Activated B cell treated with CpG ODN at 0.5 μM for 24 hours (primary cell): ENCODE results near the gene BNC2. TPM values are rescaled to one million over a fixed set of nuclear protein-coding genes. Genes with fewer than 3 reads are reported as not detected.

ENCODE experiments used
- ATAC-seq: fragments of 200-7000 bp; cut with Tn5 transposase; one replicate; pipeline ENCODE4 v1.10.0; 2021; ENCODE audit warnings: low read depth, mild to moderate bottlenecking, moderate library complexity
- CTCF ChIA-PET: fragments of 350-600 bp; sonication (Branson Sonifier 250); formaldehyde crosslinking; loops from one replicate; lab custom pipeline; 2021; ENCODE audit warnings: antibody characterized with exemption; lab: Charles Lee
- POLR2A ChIA-PET: fragments of 350-600 bp; sonication (Branson Sonifier 250); formaldehyde crosslinking; loops from one replicate; lab custom pipeline; 2021; ENCODE audit warnings: antibody characterized with exemption; lab: Charles Lee
- DNase-seq: peaks from one replicate; pipeline ENCODE4 v3.0.0; 2022
- H3K27ac Mint-ChIP-seq: one replicate; pipeline ENCODE4 v1.8.0; 2020; ENCODE audit warnings: mixed read lengths
- H3K27me3 Mint-ChIP-seq: one replicate; pipeline ENCODE4 v1.8.0; 2021; ENCODE audit warnings: mixed read lengths
- H3K36me3 Mint-ChIP-seq: one replicate; pipeline ENCODE4 v1.8.0; 2021; ENCODE audit warnings: low read depth, mixed read lengths
- H3K4me1 Mint-ChIP-seq: one replicate; pipeline ENCODE4 v1.8.0; 2021; ENCODE audit warnings: mixed read lengths
- H3K4me3 Mint-ChIP-seq: one replicate; pipeline ENCODE4 v1.8.0; 2020; ENCODE audit warnings: mild to moderate bottlenecking, mixed read lengths
- H3K9me3 Mint-ChIP-seq: one replicate; pipeline ENCODE4 v1.8.0; 2020; ENCODE audit warnings: mixed read lengths
- CTCF ChIP-seq: fragments of 200-600 bp; IDR thresholded peaks from one replicate; pipeline ENCODE4 v1.8.0; 2022; ENCODE audit warnings: antibody characterized with exemption, mild to moderate bottlenecking
- intact Hi-C: fragments of 100-400 bp; cut with micrococcal nuclease; formaldehyde crosslinking; loops from one replicate; pipeline ENCODE4 v1.15.1; 2024
- total RNA-seq: library from RNA; stranded (reverse); gene quantifications from 2 replicates; pipeline ENCODE4 v1.2.3, GENCODE V29; 2022

Gene BNC2
- total RNA-seq, 1 donor from 2014 or later, result not detected

- intact Hi-C loops, result no loop called here
- DNase-seq (no peak), ATAC-seq (no peak)
- Mint-ChIP-seq H3K36me3 (no peaks in the 10 kb centered on the region), H3K4me3 (no peak overlapping the region), H3K27me3 (no peaks in the 10 kb centered on the region), H3K4me1 (no peaks in the 10 kb centered on the region), H3K27ac (no peak overlapping the region), H3K9me3 (peaks cover 3% of the 10 kb centered on the region)
- no peak for TF ChIP-seq CTCF
- POLR2A ChIA-PET, result no interaction called here
- CTCF ChIA-PET, result no interaction called here
Measured at GRCh38 chr9:16612627-16613026, 257.8 kb downstream of the BNC2 start.

GRCh38 chr9:16611983-16612382 lies 258.5 kb downstream of the BNC2 start:
- POLR2A ChIA-PET, result no interaction called here
- Mint-ChIP-seq H3K4me1 (no peaks in the 10 kb centered on the region), H3K27ac (no peak overlapping the region), H3K9me3 (no peaks in the 10 kb centered on the region), H3K27me3 (no peaks in the 10 kb centered on the region), H3K36me3 (no peaks in the 10 kb centered on the region), H3K4me3 (no peak overlapping the region)
- intact Hi-C loops, result no loop called here
- TF ChIP-seq CTCF, result no peak
- ATAC-seq (no peak), DNase-seq (no peak)
- CTCF ChIA-PET, result no interaction called here

- DNase-seq (no peak), ATAC-seq (no peak)
- Mint-ChIP-seq H3K27me3 (no peaks in the 10 kb centered on the region), H3K4me1 (no peaks in the 10 kb centered on the region), H3K36me3 (no peaks in the 10 kb centered on the region), H3K27ac (no peak overlapping the region), H3K9me3 (no peaks in the 10 kb centered on the region), H3K4me3 (no peak overlapping the region)
- CTCF ChIA-PET, result no interaction called here
- POLR2A ChIA-PET, result no interaction called here
- intact Hi-C loops, result no loop called here
- TF ChIP-seq CTCF, result no peak
Measured at GRCh38 chr9:16611001-16611400, 259.5 kb downstream of the BNC2 start.

GRCh38 chr9:16610538-16610937 lies 259.9 kb downstream of the BNC2 start:
- intact Hi-C loops, result no loop called here
- Mint-ChIP-seq H3K4me1 (no peaks in the 10 kb centered on the region), H3K4me3 (no peak overlapping the region), H3K36me3 (no peaks in the 10 kb centered on the region), H3K27me3 (no peaks in the 10 kb centered on the region), H3K9me3 (no peaks in the 10 kb centered on the region), H3K27ac (no peak overlapping the region)
- no peak for DNase-seq
- TF ChIP-seq CTCF, result no peak
- ChIA-PET POLR2A (no interaction called here), CTCF (no interaction called here)
- no peak for ATAC-seq

GRCh38 chr9:16608906-16609305 lies 261.6 kb downstream of the BNC2 start:
- Mint-ChIP-seq H3K9me3 (no peaks in the 10 kb centered on the region), H3K36me3 (no peaks in the 10 kb centered on the region), H3K4me3 (no peak overlapping the region), H3K4me1 (no peaks in the 10 kb centered on the region), H3K27me3 (no peaks in the 10 kb centered on the region), H3K27ac (no peak overlapping the region)
- DNase-seq, result no peak
- intact Hi-C loops, result no loop called here
- no peak for ATAC-seq
- no peak for TF ChIP-seq CTCF
- ChIA-PET POLR2A (no interaction called here), CTCF (no interaction called here)
